NCI-H187 treated with DMSO at 0.1 percent for 48 hours (cell line): ENCODE data around the gene NRP1.

Experiments
- DNase-seq: peaks from one replicate; lab custom pipeline; 2025; lab: John Stamatoyannopoulos, UW

The NRP1 gene

DNA sequence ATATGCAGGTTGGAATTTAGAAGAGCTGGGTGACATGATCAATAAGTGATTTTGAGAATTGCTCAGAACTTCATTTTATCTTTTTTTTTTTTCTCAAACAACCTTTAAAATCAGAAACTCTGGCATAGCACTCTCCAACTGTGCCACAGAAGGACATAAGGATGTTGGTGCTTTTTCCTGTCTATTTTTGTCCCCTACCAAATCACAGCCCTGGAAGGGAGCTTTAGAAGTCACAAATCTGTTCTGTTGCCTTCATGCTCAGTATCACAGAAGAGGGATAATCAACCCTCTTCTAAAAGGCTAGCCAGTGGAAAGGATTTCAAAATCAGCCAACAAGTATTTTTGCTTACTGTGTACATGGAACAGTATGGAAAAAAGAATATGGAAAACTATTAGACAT is 14.8 kb upstream of the NRP1 start:
- no peak for DNase-seq

DNA sequence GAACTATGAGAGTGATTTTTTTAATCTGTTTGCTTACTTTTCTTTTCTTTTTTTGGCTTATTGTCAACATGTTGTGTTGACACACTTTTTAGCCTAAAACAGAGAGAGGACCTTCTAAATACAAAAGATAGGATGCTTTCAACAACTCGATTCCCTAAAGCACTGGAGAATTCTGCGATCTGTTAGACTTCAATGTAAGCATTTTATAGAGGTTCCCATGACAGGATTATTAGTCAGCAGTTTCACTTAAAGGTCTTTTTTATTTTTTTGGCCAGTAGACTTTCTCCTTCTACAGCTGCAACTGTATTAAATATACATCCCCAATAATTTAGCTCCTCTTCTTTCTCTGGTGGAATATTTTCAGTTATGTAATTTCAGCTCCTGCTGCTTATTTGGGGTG is 12.7 kb upstream of the NRP1 start:
- DNase-seq = no peak

DNA sequence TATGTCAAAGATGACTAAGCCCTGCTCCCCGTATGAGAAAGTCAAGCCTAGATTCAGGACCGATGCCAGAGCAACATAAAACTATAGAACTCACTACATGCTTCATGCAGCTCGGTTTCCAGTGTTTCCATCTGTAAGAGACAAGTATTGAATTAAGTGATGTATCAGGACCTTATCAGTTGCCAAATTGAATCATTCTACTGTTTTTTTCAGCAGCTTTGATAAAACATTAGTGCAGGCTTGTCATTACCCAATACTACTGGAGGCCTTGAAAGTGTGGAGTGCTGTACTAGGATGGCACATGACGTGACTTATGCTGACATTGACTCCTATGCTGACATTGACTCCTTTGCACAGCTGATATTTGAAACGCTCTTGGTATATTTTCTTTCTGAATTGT is 10.8 kb upstream of the NRP1 start:
- no peak for DNase-seq

DNA sequence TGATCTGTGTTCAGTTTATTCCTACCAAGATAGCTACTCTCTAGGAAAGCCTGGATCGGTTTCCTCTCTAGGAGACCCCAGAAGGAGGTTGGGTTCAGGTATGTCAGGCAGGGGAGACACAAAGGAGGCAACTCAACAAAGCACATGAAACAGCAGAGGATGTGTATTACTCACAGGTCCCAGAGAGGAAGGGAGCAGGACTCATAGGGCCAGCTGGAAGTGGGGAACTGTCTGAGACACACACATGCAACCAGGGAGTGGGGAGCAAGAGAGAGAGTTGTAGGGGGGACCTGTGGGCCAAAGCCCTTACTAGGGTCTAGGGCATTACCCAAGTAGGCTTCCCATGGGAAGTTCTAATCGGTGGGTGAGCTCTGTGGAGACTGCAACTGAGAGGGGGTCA is 10.2 kb upstream of the NRP1 start:
- DNase-seq = no peak

DNA sequence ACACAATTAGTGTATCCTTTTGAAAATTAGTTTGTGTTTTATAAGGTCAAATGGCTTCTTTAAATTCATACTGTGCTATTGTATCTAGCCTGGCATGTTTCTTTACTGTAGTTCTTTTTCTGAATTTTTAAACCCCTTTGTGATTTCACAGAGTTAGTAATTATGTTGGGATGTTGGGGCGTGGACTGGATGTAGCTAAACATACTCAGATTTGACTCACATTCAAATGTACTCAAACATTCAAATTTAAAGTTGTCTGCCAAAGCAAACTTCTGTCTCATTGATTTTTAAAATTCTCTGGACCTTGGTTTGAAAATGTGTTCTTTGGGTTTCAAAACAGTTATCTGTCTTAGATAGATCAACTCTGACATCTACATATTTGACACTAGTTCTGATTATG is 7.2 kb upstream of the NRP1 start:
- DNase-seq = no peak

DNA sequence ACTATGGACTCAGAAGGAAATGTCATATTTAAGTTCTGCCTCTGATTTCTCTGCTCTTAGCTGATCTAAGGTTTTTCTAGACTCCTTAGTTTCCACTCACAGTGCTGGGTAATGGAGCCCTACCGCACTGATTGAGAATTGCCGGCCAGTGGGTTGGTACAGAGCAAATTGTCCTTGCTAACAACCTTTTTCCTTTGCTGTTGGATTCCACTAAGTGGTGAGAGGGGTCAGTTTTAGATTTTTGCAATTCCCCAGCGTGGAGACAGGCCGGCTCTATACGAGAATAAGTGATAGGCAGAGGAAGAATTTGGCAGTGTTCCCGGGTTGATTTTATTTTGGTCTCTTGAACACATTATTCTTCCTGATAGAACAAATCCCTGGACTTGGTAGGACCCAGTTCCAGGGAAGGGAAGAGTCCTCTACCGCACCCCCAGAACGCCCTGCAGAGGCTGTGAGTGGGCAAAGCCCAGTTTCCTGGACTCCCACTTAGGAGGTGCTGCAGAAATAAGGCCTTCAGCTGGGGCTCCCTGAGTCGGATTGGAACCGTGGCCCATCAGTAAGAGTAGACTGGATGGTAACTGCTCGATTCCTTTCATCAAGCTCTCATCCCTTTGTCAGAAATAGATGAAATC is 3.0 kb upstream of the NRP1 start:
- no peak for DNase-seq

DNA sequence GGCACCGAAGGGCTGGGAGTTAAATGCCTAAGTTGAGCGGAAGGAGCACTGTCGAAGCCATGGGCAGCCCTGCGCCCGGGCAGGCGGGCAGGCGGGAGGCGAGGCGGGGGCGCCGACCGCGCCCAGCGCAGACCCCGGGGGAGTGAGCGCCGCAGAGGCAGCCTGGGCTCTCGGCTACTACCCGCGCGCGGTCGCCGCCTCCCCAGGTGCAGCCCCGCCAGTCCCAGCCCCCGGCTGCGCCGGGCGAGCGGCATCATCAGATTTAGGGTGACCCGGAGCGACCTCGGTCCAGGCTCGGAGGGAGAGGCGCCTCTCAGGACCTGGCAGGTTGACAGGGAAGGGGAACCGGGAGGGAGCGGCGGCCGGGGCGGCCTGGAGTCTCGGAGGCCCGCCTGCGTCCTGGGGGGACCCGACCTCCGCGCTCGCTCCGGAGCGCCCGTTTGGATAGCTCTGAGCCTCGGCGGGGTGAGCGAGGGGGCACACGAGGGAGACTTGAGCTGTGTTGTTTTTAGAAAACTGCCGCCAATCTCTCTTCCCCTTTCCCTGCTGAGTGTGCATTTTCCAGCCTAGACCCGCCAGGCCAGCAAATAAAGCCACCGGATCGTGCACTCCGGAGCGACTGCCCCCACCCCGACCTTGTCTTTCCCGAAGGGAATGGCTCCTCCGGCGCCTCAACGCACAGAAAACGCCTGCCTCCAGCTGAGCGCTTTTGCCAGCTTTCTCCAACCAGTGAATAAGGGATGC is 2.3 kb upstream of the NRP1 start:
- no peak for DNase-seq

DNA sequence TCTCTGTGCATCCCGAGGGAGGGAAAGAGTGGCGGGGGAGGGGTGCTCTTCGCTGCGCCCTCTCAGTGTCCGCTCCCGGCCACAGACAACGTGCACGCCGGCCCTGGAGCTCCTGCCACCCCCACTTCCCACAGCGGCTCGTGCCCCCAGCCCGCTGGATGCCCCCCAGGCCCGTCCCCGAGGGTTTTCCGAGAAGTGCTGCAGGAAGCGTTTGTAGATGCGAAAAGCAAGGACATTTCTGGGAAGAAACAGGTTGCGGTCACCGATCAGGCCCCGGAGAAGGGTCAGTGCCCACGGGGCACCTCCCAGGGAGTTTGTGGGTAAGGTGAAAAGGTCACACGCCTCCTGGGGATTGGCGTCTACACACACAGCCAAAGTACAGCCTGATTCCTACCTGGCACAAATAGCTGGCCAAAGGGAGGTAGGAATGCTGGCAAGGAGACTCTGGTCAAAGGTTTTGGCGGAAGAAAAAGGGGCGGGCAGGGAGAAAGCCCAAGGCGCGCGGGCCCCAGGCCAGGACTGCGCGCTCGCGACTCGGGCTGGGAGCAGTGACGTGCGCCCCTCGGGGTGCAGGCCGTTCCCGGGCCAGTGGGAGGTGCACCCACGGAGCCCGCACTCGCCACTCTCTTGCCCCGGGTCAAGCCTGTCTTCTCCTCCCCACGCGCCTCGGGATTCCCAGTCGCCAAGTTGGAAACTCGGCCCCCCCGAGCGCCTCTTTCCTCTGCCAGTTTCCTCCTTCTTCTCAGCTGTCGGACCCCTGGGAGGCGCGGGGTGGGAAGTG is 1.5 kb upstream of the NRP1 start:
- no peak for DNase-seq

DNA sequence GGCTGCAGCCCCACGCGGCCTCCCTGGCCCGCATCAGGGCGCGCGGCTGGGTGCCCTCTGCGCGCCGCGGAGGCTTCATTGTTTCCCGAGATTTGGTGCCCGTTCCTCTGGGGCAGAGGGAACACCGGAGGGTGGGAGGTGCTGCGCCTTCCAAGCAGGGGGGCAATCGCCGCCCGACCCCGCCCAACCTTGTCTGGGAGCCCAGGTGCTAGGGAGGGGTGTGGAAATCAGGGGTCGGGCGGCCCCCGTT is 1.0 kb upstream of the NRP1 start:
- DNase-seq = no peak

DNA sequence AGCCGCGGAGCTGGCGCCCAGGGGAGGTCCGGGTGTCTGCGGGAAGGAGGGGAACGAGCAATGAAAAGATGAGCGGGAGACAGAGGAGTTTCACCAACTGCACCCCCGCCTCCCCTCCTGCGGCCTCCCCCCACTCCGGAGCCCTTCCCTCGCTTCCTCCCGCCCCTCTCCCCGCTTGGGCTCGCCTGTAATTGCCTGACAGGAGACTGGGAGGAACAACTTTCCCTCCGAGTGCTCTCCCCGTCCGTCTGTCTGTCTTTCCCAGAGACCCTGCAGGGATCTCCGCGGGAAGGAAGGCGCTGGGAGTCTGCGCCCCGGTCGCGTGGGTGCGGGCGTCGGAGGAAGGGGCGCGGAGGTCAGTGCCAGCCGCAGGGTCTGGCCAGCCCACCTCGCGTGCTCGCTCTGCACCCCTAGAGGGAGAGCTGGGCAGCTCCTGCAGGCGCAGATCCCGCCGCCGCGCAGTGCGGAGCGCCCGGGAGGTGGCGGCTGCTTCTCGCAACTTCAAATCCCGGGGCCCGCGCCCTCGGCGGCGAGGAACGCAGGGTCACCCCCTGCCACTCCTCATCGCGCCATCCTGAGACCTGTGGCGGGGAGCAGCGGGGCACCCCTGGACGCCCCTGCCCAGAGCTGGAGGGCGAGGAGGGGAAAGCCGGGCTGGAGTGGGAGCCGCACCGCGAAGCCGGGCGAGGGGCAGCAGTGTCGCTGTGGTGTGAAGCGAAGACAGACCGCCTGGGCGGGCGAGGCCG is 511 bp upstream of the NRP1 start:
- no peak for DNase-seq

DNA sequence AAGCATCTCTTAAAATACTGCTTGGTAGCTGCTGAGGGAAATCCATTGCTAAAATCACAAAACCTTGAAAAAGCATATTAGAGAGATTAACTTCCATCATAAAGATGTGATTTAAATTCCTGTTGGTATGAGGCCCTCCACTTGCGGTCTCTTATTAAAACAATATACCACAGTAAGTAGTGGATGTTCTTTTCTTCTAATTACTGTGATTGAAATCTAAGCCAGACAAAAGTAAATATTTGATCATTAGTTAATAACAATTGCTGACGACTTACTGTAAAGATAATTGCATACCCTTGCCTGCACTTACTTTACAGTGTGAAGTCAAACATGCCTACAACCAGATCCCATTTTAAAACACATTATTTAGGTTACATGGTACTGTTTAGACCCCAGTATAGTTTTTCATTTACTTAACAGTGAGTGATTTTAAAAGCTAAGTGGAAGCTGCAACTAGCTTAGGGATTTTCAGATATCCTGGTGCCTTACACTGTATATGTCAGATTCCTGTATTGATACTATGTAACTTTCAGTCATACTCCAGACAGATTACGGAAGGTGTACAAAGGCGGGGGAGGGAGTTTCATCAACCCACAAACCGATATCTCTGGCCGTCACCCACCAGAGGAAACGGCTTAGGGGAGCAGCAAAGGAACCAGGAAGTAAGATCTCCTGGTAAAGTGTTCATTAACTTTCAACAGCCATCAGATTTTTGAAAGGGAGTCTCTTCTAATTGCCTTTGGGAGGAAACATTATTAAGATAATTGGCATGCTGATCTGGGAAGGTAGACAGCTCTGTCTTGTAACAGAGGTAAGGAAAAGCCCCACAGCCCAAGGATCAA is 986 bp downstream of the NRP1 start:
- no peak for DNase-seq

DNA sequence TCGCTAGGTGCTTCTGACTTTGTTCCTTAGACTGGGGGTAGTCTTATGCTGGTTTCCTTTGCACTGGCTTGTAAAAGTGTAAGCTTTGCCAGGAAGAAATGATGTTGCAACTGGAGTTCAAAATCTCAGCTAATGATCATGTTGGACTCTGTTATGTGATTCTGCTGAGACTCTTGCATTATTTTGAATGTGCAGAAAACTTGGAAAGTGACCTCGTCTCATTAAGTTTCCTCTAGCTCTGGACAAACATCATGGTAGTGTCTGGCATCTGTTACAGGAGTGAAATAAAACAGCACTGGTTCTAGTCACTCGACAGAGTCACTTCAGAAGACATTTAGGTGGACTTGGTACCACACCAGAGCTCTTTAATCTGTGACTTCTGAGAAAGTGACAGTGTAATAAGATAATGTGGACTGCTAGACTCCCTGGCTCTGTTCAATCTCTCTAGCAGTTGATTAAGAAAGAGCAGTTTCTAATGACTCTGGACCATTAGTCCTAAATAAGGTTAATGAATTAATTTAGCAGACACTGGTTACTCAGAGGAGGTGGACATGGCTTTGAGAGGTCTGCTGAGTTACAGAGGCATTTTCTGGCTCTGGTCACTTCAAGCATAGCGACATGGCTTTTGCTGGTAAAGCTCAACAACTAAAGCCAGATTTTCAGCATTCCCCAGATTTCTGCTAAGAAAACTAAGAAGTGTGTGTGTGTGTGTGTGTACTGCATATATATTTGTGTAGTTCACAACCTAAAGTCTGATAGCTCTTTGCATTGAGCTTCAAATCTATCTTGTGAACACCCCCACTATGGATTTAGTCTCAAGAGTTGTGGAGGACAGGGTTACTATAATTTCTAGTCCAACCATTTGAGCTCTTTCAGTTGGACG is 2.0 kb downstream of the NRP1 start:
- DNase-seq = no peak

DNA sequence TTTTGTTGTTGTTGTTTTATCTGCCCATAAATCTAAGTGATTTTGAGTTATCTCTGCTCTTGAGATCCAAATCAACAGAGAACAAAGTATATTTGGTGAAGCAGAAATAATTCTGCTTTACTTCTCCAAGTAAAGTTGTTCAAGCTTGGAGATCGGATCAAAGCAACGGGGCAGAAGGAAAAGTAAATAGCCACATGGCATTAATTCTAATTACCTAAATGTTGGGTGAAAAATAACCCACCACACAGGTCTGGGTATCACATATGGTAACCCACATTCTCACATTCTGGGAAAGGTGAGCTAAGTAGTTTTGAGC is 3.1 kb downstream of the NRP1 start:
- DNase-seq = no peak

DNA sequence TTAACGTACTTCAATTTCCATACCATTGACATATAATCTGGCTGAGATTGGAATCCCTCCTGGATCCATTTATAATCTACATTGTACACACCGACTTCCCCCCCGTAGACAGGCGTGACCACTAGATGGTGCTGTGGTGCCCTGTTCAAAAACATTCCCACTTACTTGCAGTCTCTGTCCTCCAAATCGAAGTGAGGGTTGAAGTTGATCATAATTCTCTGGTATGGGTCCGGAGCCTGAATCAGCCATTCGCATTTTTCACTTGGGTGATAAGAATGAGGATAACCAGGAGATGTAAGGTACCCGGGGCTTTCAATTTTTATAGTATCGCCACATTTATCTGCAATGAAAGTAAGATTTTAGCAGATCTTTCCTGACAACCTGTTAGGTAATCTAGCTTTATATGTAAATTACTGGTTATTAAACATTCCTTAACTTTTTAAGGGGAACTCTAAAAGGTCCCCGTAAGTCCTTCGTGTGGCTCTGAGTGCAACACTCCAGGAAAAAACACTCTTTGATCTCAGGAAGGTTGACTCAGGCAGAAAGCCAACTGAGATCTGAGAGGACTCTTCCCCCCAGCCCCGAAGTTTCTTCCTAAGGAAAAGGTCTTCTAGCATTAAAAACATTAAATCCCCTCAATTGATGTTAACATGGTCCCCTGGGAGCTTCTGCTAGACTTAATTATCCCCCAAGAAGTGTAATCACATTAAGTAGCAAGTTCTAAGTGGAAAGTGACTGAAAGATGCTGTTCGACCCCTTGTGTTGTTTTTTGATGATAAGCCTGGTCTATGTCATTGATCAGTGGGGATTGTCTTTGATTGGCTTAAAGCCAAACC is 3.7 kb downstream of the NRP1 start:
- no peak for DNase-seq

DNA sequence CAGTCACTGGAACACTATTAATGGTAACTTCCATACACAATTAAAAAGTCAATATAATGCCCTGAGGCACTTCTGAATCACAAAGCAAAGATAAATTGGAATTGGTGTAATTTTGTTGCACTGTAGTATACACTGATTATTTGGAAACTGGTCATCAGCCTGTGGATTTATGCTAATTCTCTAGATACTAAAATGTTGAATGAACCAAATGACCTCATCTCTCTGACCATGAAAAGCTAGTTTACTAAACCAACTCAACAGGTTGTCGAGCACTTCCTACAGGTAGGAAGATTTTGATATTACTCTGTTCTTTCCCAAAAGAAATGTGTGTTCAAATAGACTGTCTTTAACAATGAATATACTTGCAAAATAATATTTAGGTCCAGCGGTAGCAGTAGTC is 5.3 kb downstream of the NRP1 start:
- no peak for DNase-seq

DNA sequence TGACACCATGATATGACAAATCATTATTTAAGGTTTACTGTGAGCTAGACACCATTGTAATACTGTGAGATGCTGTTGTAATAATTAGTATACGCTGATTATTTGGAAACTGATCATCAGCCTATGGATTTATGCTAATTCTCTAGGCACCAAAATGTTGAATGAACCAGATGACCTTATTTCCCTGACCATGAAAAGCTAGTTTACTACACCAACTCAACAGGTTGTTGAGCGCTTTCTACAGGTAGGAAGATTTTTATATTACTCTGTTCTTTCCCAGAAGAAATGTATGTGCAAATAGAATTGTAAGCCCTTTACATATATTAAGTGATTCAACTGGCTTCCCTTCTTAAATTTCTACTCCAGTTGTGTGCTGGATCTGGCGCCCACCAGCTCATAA is 6.2 kb downstream of the NRP1 start:
- no peak for DNase-seq

DNA sequence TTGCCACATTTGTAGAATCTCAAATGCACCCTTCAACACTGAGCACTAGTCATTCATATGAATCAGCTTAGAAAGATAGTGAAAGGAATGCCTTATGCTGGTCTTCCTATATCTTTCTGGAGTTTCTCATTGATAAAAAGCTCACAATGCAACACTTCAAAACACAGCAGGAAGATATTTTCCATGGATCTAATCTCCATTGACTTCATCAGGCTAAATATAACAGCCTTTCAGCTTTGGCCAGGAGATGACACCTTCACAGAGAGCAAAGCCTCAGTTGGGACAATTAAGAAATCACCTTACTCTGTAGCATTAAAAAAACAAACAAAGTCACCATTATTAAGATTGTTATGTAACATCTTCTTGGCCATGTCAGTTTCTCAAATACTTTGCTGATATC is 6.7 kb downstream of the NRP1 start:
- no peak for DNase-seq

DNA sequence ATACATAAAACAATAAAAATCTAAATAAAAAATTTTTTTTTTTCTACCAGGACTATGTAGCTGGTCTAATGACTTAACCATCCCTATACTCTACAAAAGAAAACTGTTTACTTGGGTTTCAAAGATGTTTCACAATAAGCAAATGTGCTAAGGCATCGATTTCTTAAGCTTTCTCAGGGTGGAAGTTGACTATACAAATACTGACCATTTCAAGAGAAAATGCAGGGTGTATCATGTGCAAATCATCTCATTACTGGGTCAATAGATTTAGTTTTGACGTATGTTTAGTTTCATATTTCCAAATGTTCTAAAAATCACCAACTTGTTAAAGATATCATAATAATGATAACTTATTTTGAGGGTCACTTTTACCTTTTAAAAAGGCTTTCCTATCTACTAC is 7.5 kb downstream of the NRP1 start:
- no peak for DNase-seq

DNA sequence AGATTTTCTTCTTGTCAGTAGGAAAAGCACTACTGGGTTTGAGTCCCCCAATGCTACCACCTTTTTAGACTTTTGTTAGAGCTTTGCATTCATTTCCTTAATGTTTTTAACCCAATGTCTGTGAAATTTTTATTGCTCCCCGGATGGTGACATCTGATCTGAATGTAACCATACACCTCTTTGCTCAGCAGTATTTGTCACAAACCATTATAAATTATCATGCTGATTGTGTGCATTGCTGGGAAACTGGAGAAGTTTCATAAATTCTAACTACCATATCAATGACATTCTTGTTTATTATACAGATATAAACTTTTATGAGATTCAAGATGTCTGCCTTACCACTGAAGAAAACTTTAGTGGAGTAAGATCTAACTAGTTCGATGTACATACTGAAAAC is 8.5 kb downstream of the NRP1 start:
- no peak for DNase-seq

DNA sequence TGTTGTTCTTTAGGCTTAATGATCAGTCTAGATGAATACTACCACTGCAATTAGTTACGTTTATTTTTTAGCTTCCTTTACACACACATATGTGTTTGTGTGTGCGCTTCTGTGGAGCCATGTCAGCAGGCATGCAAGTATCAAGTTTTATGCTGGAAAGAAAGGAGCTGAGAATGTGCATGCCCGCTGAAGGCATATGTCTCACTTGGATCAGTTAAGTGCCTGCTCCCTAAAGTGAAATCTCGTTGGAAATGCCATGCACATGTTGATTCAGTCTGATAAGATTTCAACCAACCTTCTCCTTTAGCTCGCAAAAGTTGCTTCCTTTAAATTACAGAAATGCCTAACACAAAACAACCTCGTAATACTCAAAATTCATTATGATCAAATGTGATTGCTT is 10.7 kb downstream of the NRP1 start:
- no peak for DNase-seq
